ENCODE results near the gene FAXDC2. TPM values are rescaled to one million over a fixed set of nuclear protein-coding genes. Genes with fewer than 3 reads are reported as not detected.

The FAXDC2 gene
- total and polyA plus RNA-seq, 9 of the 15 experiments (the other 6 are each of a cell fraction or from before 2014, with no cell fraction given): 2.4 to 30.0 (median 9.9) TPM

DNA sequence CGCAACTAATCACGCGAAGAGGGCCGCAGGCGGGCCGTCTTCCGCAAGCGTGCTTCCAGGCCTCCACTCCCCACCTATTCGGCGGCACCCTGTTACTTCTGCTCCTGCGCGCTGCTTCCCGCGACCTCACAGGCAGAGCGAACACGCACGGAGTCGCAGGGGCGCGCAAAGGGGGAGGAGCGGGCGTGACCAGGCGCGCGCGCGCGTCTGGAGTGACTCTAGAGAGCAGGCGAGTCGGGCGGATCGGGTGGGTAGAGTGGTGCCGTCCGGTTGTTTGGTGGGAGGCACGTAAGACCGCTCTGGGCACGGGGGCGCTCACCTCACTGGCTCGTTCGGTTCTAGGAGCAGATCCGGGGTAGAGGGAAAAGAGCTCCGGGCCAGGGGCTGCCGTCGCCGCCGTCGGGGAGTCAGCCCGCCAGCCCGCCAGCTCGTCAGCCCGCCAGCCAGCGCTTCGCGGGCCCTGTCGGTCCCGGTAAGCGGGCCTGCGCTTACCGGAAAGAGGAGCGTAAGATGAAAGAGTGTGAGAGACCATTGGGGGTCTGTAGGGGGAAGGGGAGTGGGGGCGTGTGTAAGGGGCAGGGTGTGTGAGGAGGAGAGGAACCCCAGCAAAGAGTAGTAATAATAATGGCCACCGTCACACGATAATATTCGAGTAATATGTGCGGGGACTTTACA lies 8.0 kb upstream of the FAXDC2 start, which contains the start of gene CNOT8 (continued):
- TF ChIP-seq HNRNPLL (IDR thresholded peaks at IDR 0.05; ENCODE audit: low read depth, low read length, poor library complexity, severe bottlenecking) (peak; percentile 65), PRMT5 (CRISPR knock-in tag; IDR thresholded peaks at IDR 0.05) (no peak), ATF1 (CRISPR knock-in tag; IDR thresholded peaks at IDR 0.05) (no peak), ATF1 (tag; IDR thresholded peaks at IDR 0.05) (peak; percentile 66), OTX1 (CRISPR knock-in tag; IDR thresholded peaks at IDR 0.05) (no peak), HMGN3 (IDR thresholded peaks at IDR 0.05; ENCODE audit: borderline replicate concordance, extremely low read depth, insufficient read length, low read depth, low read length) (peak; percentile 88), ZNF561 (CRISPR knock-in tag; conservative IDR thresholded peaks at IDR 0.05) (no peak), NR4A1 (CRISPR knock-in tag; IDR thresholded peaks at IDR 0.05) (0 out of 2 replicates have a peak, but pooled peaks have one; percentile 21), NR4A1 (tag; IDR thresholded peaks at IDR 0.05) (peak; percentile 20; the same call in 1 of the 2 replicates), ETV5 (CRISPR knock-in tag; IDR thresholded peaks at IDR 0.05; ENCODE audit: low read depth) (peak; percentile 53; the same call in 1 of the 2 replicates), E4F1 (CRISPR knock-in tag; IDR thresholded peaks at IDR 0.05; ENCODE audit: borderline replicate concordance) (no peak), CXXC5 (CRISPR knock-in tag; IDR thresholded peaks at IDR 0.05) (peak; percentile 84)
- TF ChIP-seq, protein P1, sequence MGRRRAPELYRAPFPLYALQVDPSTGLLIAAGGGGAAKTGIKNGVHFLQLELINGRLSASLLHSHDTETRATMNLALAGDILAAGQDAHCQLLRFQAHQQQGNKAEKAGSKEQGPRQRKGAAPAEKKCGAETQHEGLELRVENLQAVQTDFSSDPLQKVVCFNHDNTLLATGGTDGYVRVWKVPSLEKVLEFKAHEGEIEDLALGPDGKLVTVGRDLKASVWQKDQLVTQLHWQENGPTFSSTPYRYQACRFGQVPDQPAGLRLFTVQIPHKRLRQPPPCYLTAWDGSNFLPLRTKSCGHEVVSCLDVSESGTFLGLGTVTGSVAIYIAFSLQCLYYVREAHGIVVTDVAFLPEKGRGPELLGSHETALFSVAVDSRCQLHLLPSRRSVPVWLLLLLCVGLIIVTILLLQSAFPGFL (CRISPR knock-in tag; IDR thresholded peaks at IDR 0.05): no peak
- TF ChIP-seq, protein P2, sequence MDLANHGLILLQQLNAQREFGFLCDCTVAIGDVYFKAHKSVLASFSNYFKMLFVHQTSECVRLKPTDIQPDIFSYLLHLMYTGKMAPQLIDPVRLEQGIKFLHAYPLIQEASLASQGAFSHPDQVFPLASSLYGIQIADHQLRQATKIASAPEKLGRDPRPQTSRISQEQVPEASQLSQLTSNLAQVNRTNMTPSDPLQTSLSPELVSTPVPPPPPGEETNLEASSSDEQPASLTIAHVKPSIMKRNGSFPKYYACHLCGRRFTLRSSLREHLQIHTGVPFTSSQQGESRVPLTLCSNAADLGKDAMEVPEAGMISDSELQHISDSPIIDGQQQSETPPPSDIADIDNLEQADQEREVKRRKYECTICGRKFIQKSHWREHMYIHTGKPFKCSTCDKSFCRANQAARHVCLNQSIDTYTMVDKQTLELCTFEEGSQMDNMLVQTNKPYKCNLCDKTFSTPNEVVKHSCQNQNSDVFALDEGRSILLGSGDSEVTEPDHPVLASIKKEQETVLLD (IDR thresholded peaks at IDR 0.05): peak; percentile 92
- TF ChIP-seq, protein P3, sequence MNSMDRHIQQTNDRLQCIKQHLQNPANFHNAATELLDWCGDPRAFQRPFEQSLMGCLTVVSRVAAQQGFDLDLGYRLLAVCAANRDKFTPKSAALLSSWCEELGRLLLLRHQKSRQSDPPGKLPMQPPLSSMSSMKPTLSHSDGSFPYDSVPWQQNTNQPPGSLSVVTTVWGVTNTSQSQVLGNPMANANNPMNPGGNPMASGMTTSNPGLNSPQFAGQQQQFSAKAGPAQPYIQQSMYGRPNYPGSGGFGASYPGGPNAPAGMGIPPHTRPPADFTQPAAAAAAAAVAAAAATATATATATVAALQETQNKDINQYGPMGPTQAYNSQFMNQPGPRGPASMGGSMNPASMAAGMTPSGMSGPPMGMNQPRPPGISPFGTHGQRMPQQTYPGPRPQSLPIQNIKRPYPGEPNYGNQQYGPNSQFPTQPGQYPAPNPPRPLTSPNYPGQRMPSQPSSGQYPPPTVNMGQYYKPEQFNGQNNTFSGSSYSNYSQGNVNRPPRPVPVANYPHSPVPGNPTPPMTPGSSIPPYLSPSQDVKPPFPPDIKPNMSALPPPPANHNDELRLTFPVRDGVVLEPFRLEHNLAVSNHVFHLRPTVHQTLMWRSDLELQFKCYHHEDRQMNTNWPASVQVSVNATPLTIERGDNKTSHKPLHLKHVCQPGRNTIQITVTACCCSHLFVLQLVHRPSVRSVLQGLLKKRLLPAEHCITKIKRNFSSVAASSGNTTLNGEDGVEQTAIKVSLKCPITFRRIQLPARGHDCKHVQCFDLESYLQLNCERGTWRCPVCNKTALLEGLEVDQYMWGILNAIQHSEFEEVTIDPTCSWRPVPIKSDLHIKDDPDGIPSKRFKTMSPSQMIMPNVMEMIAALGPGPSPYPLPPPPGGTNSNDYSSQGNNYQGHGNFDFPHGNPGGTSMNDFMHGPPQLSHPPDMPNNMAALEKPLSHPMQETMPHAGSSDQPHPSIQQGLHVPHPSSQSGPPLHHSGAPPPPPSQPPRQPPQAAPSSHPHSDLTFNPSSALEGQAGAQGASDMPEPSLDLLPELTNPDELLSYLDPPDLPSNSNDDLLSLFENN (IDR thresholded peaks at IDR 0.05; ENCODE audit: low read depth in 2 of 2, low read length in 2 of 2): no peak

Data from K562 (cell line).